ENCODE data around the gene ZDHHC3. TPM values are rescaled to one million over a fixed set of nuclear protein-coding genes. Genes with fewer than 3 reads are reported as not detected.

Gene ZDHHC3
- total RNA-seq, 2 donors from 2014 or later = 63.7 to 69.7 TPM

- Mint-ChIP-seq H3K4me1 (peaks cover 5% of the 10 kb centered on the region), H3K36me3 (ENCODE audit: low read depth) (no peaks in the 10 kb centered on the region)
These were observed 69.0 kb downstream of the ZDHHC3 start for GRCh38 chr3:44906997-44907396.

GRCh38 chr3:44905446-44906157, 70.4 kb downstream of the ZDHHC3 start:
- peaks cover 5% of the 10 kb centered on the region for H3K4me1 Mint-ChIP-seq
- H3K27ac ChIP-seq (ENCODE audit: low read depth, low read length) = no peak overlapping the region
- no peaks in the 10 kb centered on the region for H3K36me3 ChIP-seq (ENCODE audit: control insufficient read depth, insufficient read depth, low read length)
- H3K4me1 ChIP-seq (ENCODE audit: control insufficient read depth, insufficient read depth, low read length) = no peaks in the 10 kb centered on the region
- 82 to 86% methylated on average over 3 of the region's 3 CpGs for WGBS, 2 experiments (ENCODE audit: insufficient coverage in 1 of 2, insufficient read length in 1 of 2)
- no peaks in the 10 kb centered on the region for H3K9me3 Mint-ChIP-seq
- no peak overlapping the region for H3K27ac Mint-ChIP-seq
- peak; percentile 45 for DNase-seq
- no peak overlapping the region for H3K4me3 ChIP-seq (ENCODE audit: low read length)
- TF ChIP-seq CTCF (conservative IDR thresholded peaks at IDR 0.05) = no peak
- H3K4me3 Mint-ChIP-seq = no peak overlapping the region
- peaks cover 5% of the 10 kb centered on the region for H3K27me3 Mint-ChIP-seq (ENCODE audit: insufficient read depth)
- H3K9me3 ChIP-seq (ENCODE audit: control insufficient read depth, low read length) = no peaks in the 10 kb centered on the region
- H3K36me3 Mint-ChIP-seq (ENCODE audit: low read depth) = no peaks in the 10 kb centered on the region
- H3K27me3 ChIP-seq (ENCODE audit: control insufficient read depth, insufficient read depth, low read length, poor library complexity, severe bottlenecking) = no peaks in the 10 kb centered on the region
- no peak overlapping the region for H3K9ac ChIP-seq (ENCODE audit: extremely low read depth, low read length, poor library complexity, severe bottlenecking)

More at GRCh38 chr3:44906997-44907396, 69.0 kb downstream of the ZDHHC3 start:
- no peak overlapping the region for H3K27ac ChIP-seq (ENCODE audit: low read depth, low read length)
- no peak for TF ChIP-seq CTCF (conservative IDR thresholded peaks at IDR 0.05)
- no peak overlapping the region for H3K9ac ChIP-seq (ENCODE audit: extremely low read depth, low read length, poor library complexity, severe bottlenecking)
- H3K9me3 Mint-ChIP-seq = no peaks in the 10 kb centered on the region
- H3K4me1 ChIP-seq (ENCODE audit: control insufficient read depth, insufficient read depth, low read length) = no peaks in the 10 kb centered on the region
- no peak for DNase-seq
- H3K27ac Mint-ChIP-seq = no peak overlapping the region
- H3K36me3 ChIP-seq (ENCODE audit: control insufficient read depth, insufficient read depth, low read length) = no peaks in the 10 kb centered on the region
- no peak overlapping the region for H3K4me3 Mint-ChIP-seq
- 91 to 100% methylated on average over 4 of the region's 4 CpGs for WGBS, 2 experiments (ENCODE audit: insufficient coverage in 1 of 2, insufficient read length in 1 of 2)
- peaks cover 8% of the 10 kb centered on the region for H3K27me3 Mint-ChIP-seq (ENCODE audit: insufficient read depth)
- no peaks in the 10 kb centered on the region for H3K9me3 ChIP-seq (ENCODE audit: control insufficient read depth, low read length)
- no peak overlapping the region for H3K4me3 ChIP-seq (ENCODE audit: low read length)
- H3K27me3 ChIP-seq (ENCODE audit: control insufficient read depth, insufficient read depth, low read length, poor library complexity, severe bottlenecking) = no peaks in the 10 kb centered on the region

- H3K4me1 Mint-ChIP-seq = no peaks in the 10 kb centered on the region
- H3K9me3 Mint-ChIP-seq = no peaks in the 10 kb centered on the region
- H3K4me3 ChIP-seq (ENCODE audit: low read length) = no peak overlapping the region
- no peak for DNase-seq
- H3K4me3 Mint-ChIP-seq = no peak overlapping the region
- H3K27ac ChIP-seq (ENCODE audit: low read depth, low read length) = no peak overlapping the region
- H3K27me3 Mint-ChIP-seq (ENCODE audit: insufficient read depth) = peaks cover 5% of the 10 kb centered on the region
- WGBS, 2 experiments (ENCODE audit: insufficient coverage in 1 of 2, insufficient read length in 1 of 2) = 94 to 95% methylated on average over 6 to 15 of the region's 15 CpGs
- no peaks in the 10 kb centered on the region for H3K4me1 ChIP-seq (ENCODE audit: control insufficient read depth, insufficient read depth, low read length)
- TF ChIP-seq CTCF (conservative IDR thresholded peaks at IDR 0.05) = no peak
- no peaks in the 10 kb centered on the region for H3K36me3 ChIP-seq (ENCODE audit: control insufficient read depth, insufficient read depth, low read length)
- H3K27ac Mint-ChIP-seq = no peak overlapping the region
- no peaks in the 10 kb centered on the region for H3K36me3 Mint-ChIP-seq (ENCODE audit: low read depth)
- H3K27me3 ChIP-seq (ENCODE audit: control insufficient read depth, insufficient read depth, low read length, poor library complexity, severe bottlenecking) = no peaks in the 10 kb centered on the region
- H3K9ac ChIP-seq (ENCODE audit: extremely low read depth, low read length, poor library complexity, severe bottlenecking) = no peak overlapping the region
- H3K9me3 ChIP-seq (ENCODE audit: control insufficient read depth, low read length) = no peaks in the 10 kb centered on the region
These were observed 72.2 kb downstream of the ZDHHC3 start for GRCh38 chr3:44903751-44904150.

All from endodermal cell (in vitro differentiated cells).